LNCaP clone FGC (cell line): ENCODE data around the gene ZNF185.

Experiments
- DNase-seq: peaks from one replicate; pipeline ENCODE4 v3.0.0-alpha.2; 2011; ENCODE audit warnings: low read depth
- H3K4me3 ChIP-seq: 2 replicates; pipeline ENCODE4 v1.5.1; 2011; ENCODE audit warnings: mild to moderate bottlenecking, low read depth, low read length, control low read depth
- TF ChIP-seq, protein P1 (sequence below): IDR thresholded peaks from 2 replicates; pipeline ENCODE4 v1.5.1; 2012; ENCODE audit warnings: mild to moderate bottlenecking; ENCODE audit not compliant: control insufficient read depth, insufficient read depth; ENCODE audit errors: extremely low read depth

Gene ZNF185

DNA sequence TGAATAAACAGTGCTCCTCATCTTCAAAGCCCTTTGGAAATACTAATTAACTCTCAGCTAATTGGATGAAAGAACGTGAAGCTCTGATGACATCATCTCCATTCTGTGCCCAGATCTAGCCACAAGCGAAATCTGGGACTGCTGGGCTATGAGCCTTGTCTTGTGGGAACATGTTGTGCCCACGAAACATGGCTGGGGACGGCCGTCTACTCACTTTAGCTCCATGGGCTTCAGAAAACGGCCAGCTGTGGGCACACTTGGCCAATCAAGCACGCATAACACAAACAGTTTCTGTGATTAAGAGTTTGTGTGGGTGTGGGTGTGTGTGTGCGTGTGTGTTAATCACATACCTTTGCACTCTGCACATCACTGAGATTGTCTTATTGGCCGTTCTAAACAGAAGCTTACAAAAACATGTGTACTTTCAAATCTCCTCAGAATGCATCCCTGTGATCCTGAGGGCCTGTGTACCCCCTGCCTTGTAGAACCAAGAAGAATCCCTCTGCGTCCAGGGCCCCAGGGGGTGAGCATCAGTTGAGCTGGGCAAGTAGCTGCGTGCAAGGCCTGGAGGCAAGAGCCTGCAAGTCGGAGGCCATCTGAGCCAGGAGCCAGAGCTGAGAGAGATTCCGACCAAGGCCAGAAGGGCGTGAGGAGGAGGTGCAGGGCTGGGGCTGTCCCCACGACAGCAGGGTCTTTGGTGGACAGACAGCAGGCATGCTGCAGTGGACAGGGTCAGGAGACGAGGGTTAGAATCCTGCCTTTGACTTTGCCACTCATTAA is 18.7 kb upstream of the ZNF185 start:
- no peak overlapping the region for H3K4me3 ChIP-seq
- TF ChIP-seq, protein P1, sequence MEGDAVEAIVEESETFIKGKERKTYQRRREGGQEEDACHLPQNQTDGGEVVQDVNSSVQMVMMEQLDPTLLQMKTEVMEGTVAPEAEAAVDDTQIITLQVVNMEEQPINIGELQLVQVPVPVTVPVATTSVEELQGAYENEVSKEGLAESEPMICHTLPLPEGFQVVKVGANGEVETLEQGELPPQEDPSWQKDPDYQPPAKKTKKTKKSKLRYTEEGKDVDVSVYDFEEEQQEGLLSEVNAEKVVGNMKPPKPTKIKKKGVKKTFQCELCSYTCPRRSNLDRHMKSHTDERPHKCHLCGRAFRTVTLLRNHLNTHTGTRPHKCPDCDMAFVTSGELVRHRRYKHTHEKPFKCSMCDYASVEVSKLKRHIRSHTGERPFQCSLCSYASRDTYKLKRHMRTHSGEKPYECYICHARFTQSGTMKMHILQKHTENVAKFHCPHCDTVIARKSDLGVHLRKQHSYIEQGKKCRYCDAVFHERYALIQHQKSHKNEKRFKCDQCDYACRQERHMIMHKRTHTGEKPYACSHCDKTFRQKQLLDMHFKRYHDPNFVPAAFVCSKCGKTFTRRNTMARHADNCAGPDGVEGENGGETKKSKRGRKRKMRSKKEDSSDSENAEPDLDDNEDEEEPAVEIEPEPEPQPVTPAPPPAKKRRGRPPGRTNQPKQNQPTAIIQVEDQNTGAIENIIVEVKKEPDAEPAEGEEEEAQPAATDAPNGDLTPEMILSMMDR: no peak
- DNase-seq: no peak

DNA sequence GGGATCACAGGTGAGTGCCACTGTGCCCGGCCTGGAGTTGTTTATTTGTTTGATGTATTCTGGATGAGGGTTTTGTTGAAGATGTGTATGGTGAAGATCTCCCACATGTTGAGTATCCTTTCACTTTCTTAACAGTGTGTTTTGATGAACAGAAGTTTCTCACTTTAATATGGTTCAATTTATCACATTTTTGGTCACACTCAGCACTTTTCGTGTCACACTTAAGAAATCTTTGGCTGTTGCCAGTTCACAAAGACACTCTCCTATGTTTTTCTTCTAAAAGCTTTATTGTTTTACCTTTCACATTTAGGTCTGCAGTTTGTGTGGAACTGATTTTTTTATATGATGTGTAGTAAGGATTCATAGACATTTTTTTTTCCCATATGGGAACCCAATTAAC is 16.6 kb upstream of the ZNF185 start:
- TF ChIP-seq, protein P1: no peak
- no peak for DNase-seq
- H3K4me3 ChIP-seq: no peak overlapping the region

DNA sequence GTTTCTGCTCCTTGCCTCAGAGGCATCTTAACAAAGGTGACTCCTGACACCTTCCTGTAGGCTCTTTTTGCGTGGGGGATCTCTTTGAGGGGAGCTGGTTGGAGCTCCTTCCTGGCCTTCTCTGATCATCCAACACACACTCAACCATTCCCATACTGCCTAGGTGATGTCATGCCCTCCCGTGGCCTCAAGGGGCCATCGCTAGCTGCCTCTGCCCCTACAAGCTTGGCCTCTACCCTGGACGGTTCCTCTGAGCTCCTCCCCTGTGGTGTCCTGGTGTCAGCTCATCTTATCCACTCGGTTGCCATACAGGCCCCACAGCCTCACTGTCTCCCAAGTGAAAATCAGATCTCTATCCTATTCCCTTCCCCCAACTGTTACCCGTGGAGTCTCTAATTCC is 13.7 kb upstream of the ZNF185 start:
- no peak for DNase-seq
- TF ChIP-seq, protein P1: no peak
- no peak overlapping the region for H3K4me3 ChIP-seq

DNA sequence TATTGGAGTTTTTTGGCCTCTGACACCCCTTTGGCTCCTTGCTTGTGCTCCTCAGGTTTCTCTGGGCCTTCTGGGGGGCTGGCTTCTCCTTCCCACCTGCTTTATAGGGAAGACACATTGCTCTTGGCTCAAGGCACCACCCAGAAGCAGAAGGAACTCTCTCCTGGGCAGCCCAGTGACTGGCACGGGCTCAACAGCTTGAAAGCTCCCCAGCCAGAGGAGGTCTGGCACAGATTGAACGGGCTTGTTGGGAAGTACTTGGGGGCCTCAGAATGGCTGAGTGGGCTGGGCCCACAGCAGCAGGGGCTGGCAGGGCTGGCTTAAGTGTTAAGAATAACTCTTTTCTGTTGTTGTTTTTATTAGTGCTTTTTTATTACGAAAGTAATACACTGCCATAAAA is 11.2 kb upstream of the ZNF185 start:
- H3K4me3 ChIP-seq: no peak overlapping the region
- TF ChIP-seq, protein P1: no peak
- DNase-seq: no peak

DNA sequence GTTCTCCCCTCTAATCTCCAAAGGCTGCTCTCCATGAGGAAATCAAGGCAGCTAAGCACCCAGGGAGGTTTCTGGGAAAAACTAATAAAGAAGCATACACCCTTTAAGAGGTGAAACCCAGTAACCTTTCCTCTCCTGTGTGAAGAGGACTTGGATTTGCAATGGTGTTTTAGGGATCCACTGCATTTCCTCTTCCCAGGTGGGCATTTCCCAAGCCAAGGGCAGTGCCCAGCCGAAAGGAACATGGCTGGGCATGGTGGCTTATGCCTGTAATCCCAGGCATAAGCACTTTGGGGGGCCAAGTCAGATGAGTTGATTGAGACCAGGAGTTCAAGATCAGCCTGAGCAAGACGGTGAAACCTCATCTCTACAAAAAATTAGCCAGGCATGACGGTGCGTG is 5.4 kb upstream of the ZNF185 start:
- TF ChIP-seq, protein P1: no peak
- no peak overlapping the region for H3K4me3 ChIP-seq
- DNase-seq: no peak

DNA sequence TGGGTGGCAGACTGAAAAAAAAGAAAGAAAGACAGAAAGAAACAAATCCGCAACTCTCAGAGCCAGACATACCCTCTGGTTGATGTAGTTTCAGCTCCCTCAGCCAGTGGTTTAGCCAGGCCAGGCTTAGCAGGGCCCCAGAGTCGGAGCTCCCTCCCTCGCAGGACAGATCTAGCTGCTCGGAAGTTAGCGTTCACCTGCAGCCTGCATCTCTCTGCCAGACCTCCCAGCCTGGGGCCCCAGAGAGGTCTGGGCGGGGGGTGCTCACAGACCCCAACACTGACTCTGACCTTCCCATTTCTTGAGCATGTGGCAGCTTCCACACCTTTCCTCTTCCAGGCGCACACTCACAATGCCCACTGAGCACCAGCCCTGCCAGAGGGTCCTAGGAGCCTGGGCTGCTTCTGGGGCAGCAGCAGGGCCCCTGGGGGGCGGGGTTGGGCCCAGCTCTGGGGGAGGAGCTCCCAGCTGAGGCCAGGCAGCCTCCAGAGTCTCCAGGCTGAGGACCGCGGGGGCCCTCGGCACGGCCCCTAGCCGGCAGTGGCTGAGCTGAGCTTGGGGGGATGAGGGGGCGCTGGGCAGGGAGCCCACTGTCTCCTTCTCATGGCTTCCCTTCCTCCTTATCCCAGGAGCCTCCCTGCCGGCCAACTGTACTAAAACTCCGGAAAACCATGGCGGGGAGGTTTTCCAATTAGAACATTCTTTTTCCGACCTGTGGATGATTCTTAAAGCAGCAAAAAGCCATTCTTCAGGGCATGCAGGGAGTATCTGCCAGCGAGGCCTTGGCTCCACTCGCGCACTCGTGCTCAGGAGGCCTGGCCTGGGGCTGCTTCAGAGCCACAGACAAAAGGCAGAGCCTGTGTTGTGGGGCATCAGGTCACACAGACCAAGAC is 4.6 kb upstream of the ZNF185 start:
- TF ChIP-seq, protein P1: no peak
- no peak overlapping the region for H3K4me3 ChIP-seq
- DNase-seq: no peak
